Measurements from ENCODE around the gene SCGB3A1.

SCGB3A1 gene

DNA sequence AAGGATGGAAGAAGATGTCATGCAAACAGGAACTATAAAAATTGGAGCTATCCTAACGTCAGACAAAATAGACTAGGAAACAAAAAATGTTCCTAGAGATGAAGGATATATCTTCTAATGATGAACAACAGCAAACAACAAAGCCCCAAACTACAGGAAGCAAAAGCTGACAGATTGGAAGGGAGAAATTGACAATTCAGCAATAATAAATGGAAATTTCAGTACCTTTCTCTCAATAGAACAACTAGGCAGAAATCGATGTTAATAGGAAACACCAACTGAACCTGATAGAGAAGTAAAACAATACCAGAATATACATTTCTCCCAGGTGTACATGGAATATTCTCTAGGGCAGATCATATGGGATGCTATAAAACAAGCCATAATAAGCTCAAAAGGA is 7.6 kb downstream of the SCGB3A1 start:
- DNase-seq = no peak

DNA sequence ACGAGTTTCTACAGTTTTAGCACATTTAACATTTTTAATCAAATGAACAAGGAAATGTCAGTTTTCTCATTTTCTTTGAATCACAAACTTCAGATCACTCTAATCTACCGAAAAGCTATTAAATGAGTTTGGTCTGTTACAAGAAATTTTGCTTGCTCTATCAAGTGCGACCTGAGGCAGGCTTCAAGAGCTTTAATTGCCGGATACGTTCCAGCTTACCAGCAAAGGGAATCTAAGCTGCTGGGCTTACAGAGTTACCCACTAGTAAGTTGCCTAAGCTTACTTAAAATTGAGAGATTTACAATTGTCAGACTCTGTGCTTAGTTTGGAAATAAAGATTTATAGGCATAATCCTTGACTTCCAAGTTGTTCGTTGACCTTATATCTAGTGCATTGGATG is 10.6 kb downstream of the SCGB3A1 start:
- DNase-seq = no peak

DNA sequence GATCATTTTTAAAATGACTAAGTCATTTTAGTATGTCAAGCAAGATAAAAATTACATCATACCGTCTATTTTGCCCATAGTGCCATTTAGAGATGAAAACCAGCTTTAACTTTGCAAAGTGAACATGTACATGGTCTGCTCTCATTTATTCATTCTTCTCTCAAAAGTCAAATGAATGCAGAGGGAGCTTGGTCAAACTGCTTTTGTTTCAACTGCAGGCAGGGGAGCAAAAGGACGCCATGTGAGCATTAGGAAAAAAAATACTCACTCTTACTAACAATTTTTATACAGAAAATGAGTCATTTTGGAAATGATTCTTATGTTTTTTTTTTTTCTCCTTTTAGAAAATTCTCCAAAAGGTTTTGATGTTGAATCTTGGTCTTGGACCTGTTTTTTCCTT is 15.7 kb downstream of the SCGB3A1 start:
- DNase-seq = no peak

DNA sequence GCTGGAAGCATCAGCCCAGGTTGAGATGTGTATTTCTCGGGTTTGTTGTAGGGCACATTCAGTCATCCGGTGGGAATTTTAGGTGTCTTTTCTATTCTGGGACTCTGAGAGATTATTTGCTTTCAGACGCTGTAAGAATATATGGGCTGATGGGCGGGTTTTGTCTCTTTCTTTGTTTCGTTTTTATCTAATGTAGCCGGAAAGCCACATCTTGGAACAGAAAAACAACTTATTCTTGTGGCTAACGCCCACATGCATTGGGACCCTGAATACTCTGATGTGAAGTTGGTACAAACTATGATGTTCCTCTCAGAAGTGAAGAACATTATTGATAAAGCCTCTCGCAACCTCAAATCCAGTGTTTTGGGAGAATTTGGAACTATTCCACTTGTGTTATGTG is 22.4 kb downstream of the SCGB3A1 start:
- no peak for DNase-seq

DNA sequence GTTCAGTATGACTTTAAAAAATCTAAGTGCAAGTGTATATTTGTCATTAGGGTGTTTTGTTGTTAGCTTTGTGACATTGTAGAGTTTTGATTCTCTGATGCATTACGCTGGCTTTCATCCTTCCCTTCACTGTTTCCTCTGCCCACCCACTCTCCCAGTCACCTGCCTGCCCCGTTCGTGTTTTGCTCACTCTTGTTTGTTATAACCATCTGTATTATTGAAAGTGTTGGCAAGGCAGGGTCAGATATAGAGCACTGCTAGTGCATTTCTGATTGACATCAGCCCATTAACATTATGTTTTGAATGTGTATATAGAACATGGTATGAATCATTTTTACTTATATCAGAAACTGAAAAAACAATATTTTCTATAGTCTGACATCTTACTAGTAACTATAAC is 27.3 kb downstream of the SCGB3A1 start:
- DNase-seq = no peak

DNA sequence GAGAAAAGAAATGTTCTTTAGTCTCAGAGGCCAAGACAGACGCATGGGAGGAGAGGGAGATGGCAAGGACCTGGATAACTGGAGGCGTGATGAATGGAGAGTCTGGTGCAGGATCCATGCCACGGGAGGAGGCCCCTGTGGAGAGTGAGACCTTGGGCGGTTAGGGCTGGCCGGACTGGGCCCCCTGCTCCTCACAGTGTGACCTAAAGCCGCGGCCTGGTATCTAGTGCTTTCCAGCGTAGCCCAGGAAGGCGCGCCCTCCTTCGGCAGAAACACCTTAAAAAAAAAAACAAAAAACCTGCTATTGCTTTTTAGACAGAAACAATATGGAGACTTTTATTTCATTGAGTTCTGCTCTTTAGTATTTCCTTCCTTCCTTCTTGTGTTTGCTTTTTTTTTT is 33.1 kb downstream of the SCGB3A1 start:
- DNase-seq = no peak

DNA sequence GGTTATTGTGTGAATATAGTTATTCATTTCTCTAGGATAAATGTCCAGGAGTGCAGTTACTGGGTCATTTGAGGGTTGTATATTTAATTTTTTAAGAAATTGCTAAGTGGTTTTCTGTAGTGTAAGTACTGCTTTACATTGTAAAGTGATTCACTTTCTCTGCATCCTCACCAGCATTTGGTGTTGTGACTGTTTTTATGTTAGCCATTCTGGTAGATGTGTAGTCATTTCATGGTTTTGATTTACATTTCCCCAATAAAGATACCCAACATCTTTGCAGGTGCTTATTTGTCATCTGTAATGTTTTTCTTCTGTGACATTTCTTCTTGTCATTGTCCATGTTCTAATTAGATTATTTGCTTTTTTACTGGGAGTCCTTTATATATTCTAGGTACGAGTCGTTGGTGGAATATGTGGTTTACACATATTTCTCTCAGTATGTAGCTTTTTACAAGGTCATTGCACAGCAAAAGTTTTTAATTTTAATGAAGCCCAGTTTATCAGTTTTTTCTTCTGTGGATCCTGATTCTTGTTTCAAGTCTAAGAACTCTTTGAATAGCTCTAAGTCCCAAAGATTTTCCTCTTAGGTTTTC is 34.0 kb downstream of the SCGB3A1 start:
- no peak for DNase-seq

DNA sequence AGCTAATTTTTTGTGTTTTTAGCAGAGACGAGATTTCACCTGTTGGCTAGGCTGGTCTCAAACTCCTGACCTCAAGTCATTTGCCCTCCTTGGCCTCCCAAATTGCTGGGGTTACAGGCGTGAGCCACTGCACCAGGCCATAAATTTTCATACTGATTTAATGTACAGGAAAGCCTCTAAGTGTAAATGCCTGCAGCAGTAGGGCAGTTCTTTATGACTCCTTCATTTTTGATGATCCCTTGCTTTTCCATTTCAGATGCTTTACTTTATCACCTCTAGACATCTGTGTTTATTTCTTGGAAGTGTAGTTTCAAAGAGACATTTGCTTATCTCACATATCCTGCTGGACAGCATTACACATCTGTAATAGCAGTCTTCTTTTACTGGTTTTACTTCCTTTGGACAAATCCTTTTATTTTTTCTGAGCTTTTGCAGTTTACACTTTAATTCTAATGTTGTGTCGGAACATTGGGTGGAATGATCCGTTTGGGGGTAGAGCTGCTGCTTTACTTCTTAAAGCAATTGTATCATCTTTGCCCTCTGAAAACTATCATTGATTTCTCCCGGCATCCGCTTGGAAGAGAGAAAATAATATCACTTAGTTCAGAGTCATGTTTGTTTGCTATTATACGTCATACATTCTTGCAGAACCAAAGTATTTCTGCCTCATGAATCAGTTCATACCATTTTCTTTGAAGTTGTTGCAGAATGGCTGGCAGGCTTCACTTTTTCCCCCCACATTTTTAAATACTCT is 36.0 kb downstream of the SCGB3A1 start:
- DNase-seq = no peak

DNA sequence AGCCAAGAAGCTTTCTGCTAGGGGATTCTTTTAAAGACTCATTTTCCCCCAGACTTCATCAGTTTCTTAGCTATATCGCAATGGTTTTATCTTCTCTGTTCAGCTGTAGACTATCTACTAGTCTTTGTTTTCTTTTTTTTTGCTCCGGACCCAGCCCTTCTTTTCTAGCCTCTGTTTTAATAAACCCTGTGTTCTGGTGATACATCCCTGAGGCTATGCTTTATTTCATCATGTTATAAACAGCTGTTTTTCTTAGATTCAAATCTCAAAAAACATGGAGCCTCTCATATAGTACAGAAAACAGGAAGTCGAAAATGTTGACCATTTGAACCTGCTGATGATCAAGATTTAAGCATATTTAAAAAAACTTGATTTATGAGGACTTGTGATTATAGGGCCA is 37.8 kb downstream of the SCGB3A1 start:
- no peak for DNase-seq

DNA sequence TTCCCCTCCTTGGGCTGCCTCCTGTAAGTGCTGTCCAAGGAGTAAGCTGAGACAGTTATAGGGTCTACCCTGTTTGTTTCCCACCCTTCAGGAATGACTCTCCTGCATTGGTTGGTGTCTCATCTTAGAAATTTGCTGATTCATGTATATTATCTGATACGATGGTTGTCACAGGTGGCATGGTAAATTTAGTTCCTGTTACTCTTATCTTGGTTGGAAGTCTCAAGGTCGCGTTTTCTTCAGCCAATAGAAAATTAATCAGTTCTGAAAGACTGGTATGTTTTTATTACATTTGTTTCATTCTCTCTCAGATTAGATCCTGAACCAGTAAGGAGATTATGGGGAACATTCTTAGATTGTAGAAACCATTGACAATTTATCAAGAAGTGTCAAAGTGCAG is 42.7 kb downstream of the SCGB3A1 start:
- DNase-seq = no peak

DNA sequence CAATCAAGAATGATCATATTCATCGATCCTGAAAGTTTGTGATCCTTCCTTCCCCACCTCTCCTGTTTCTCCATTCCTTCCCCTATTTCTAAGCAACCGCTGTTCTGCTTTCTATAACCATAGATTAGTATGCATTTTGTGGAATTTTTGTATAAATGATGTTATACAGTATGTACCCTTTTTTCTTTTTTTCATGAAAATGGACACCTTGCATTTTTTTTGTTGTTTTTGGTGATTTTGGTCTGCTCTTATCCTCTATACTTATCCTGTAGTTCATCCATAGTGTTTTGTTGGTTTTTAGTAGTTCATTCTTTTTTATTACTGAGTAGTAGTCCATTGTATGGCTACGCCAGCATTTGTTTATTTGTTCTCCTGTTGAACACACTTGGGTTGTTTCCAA is 46.1 kb downstream of the SCGB3A1 start:
- DNase-seq = no peak

DNA sequence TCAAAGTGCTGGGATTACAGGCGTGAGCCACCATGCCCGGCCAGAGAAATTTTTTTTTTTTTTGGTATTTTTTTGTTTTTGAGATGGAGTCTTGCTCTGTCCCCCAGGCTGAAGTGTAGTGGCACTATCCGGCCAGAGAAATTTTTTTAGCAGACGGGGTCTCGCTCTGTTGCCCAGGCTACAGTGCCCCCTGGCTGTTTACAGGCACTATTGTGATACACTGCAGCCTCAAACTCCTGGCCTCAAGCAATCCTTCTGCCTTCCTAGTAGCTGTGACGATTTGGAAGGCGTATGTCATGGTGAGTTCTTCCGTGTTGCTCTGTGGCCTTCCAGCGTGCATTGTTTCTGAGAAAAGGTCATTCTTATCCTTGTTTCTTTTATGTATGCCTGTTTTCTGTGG is 49.6 kb downstream of the SCGB3A1 start:
- DNase-seq = no peak

Data from effector CD8-positive, alpha-beta T cell (primary cell).